VCaP (cell line): ENCODE measurements around the gene DHX15.
A peak's percentile ranks its signal among the peaks of the same experiment; 100 is the strongest.

Source experiments
- H3K27ac ChIP-seq: fragments of 450-650 bp; 2 replicates; pipeline ENCODE4 v1.5.1; 2017
- CTCF ChIP-seq: fragments of 450-650 bp; conservative IDR thresholded peaks from 2 replicates; pipeline ENCODE4 v1.5.1; 2017; ENCODE audit warnings: mild to moderate bottlenecking, moderate library complexity

The DHX15 gene

GRCh38 chr4:24584211-24584850 is at the start of gene DHX15:
TSS of gene DHX15 (minus strand) at chr4:24584554. CDS start at chr4:24584393, 161 bp downstream.
- TF ChIP-seq CTCF = no peak
- H3K27ac ChIP-seq = peak within 1 kb of the TSS; percentile 96

GRCh38 chr4:24632011-24632410 is 47.7 kb upstream of the DHX15 start:
- no peak for TF ChIP-seq CTCF

GRCh38 chr4:24630937-24631336 is 46.6 kb upstream of the DHX15 start:
- H3K27ac ChIP-seq = no peak overlapping the region
- no peak for TF ChIP-seq CTCF

More at GRCh38 chr4:24632011-24632410, 47.7 kb upstream of the DHX15 start:
- no peak overlapping the region for H3K27ac ChIP-seq

GRCh38 chr4:24625091-24625490 is 40.7 kb upstream of the DHX15 start:
- TF ChIP-seq CTCF = no peak
- H3K27ac ChIP-seq = no peak overlapping the region

- H3K27ac ChIP-seq = no peak overlapping the region
- no peak for TF ChIP-seq CTCF
Observed at GRCh38 chr4:24624381-24624780, 40.0 kb upstream of the DHX15 start.

GRCh38 chr4:24622146-24622834 is 37.9 kb upstream of the DHX15 start:
- no peak overlapping the region for H3K27ac ChIP-seq
- TF ChIP-seq CTCF = no peak

DNA sequence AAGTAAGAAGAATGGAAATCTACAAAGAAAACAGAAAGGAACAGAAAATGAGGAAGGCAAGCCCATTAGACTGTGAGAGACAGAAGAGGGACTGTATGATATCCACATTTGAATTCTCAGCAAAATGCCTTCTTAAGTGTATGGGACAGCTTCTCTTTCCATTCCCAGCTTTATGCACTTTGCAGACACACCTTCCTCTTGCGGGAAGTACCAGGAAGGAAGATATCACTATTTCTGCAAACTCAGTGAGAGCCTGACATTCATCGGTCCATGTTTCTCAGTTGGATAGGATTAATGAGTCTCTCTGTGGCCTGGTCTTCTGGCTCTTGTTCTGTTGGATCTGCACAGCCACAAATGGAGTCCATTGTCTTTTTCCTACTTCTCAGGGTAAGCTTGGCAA is 31.6 kb upstream of the DHX15 start:
- TF ChIP-seq CTCF = no peak
- H3K27ac ChIP-seq = no peak overlapping the region
